Dermis microvascular lymphatic vessel endothelial cell (primary cell): ENCODE measurements around the gene FBXL7. TPM values are rescaled to one million over a fixed set of nuclear protein-coding genes. Genes with fewer than 3 reads are reported as not detected.
A peak's percentile ranks its signal among the peaks of the same experiment; 100 is the strongest.

ENCODE experiments used
- DNase-seq, 2 donors: peaks; one replicate each; pipeline versions ENCODE4 v3.0.0 to v3.0.0-alpha.2; 2010; ENCODE audit warnings: low read depth in 2 of 2
- total RNA-seq: library from RNA; depleted of rRNA; stranded (reverse); fragments of >200 nt; gene quantifications from 2 replicates; pipeline ENCODE4 v1.2.1, GENCODE V29; 2014

The FBXL7 gene
- total RNA-seq, 1 donor from 2014 or later = 8.6 TPM

- peak; percentile 22 to 56 for DNase-seq
These were observed 77.2 kb downstream of the FBXL7 start for GRCh38 chr5:15577132-15577531.

GRCh38 chr5:15577831-15578230, 77.9 kb downstream of the FBXL7 start:
- peak; percentile 25 to 73 for DNase-seq

- no peak for DNase-seq
These were observed 79.4 kb downstream of the FBXL7 start for GRCh38 chr5:15579193-15579990.

GRCh38 chr5:15584528-15584927, 84.5 kb downstream of the FBXL7 start:
- DNase-seq = no peak

GRCh38 chr5:15585128-15585527, 85.1 kb downstream of the FBXL7 start:
- DNase-seq = no peak

- DNase-seq = no peak
These were observed 86.0 kb downstream of the FBXL7 start for GRCh38 chr5:15585841-15586591.

- no peak for DNase-seq
These were observed 87.9 kb downstream of the FBXL7 start for GRCh38 chr5:15587916-15588315.

GRCh38 chr5:15592728-15593127, 92.7 kb downstream of the FBXL7 start:
- DNase-seq = no peak

GRCh38 chr5:15594977-15595568, 95.1 kb downstream of the FBXL7 start:
- DNase-seq = no peak

- no peak for DNase-seq
These were observed 95.9 kb downstream of the FBXL7 start for GRCh38 chr5:15595929-15596328.

GRCh38 chr5:15596936-15597335, 97.0 kb downstream of the FBXL7 start:
- no peak for DNase-seq

- DNase-seq = no peak
These were observed 97.8 kb downstream of the FBXL7 start for GRCh38 chr5:15597804-15598203.

- DNase-seq = peak in 1 of 2 donors; percentile 29
These were observed 98.4 kb downstream of the FBXL7 start for GRCh38 chr5:15598294-15598902.

- DNase-seq = no peak
These were observed 100.1 kb downstream of the FBXL7 start for GRCh38 chr5:15600035-15600434.

- DNase-seq = no peak
These were observed 101.3 kb downstream of the FBXL7 start for GRCh38 chr5:15601274-15601673.

GRCh38 chr5:15601853-15602252, 101.9 kb downstream of the FBXL7 start:
- no peak for DNase-seq

GRCh38 chr5:15604986-15605385, 105.0 kb downstream of the FBXL7 start:
- no peak for DNase-seq

GRCh38 chr5:15606197-15606596, 106.2 kb downstream of the FBXL7 start:
- DNase-seq = peak in 1 of 2 donors; percentile 33

- no peak for DNase-seq
These were observed 107.1 kb downstream of the FBXL7 start for GRCh38 chr5:15607076-15607475.

GRCh38 chr5:15609076-15609725, 109.2 kb downstream of the FBXL7 start:
- no peak for DNase-seq

GRCh38 chr5:15610216-15610615, 110.2 kb downstream of the FBXL7 start:
- DNase-seq = peak in 1 of 2 donors; percentile 45
